AG04450 (cell line): ENCODE data around the gene CRCP. TPM values are rescaled to one million over a fixed set of nuclear protein-coding genes. Genes with fewer than 3 reads are reported as not detected.

Experiments
- CTCF ChIA-PET: fragments of 300-600, 350-600 bp; formaldehyde crosslinking; extraction: SDS; loops from one replicate; lab custom pipeline; 2022; ENCODE audit warnings: antibody characterized with exemption, inconsistent platforms; lab: Charles Lee
- POLR2A ChIA-PET: fragments of 350-600 bp; formaldehyde crosslinking; extraction: SDS; loops from one replicate; lab custom pipeline; 2021; ENCODE audit warnings: antibody characterized with exemption, inconsistent platforms; lab: Yijun Ruan, JAX
- DNase-seq: peaks from one replicate; pipeline ENCODE4 v3.0.0-alpha.2; 2011; ENCODE audit warnings: low read depth, low spot score
- H3K27ac ChIP-seq: one replicate; pipeline ENCODE4 v1.5.1; 2012; ENCODE audit warnings: low read depth, low read length, control low read depth
- H3K27me3 ChIP-seq: one replicate; pipeline ENCODE4 v1.6.0; 2012; ENCODE audit warnings: low read length; ENCODE audit not compliant: control insufficient read depth, insufficient read depth
- H3K4me3 ChIP-seq: 2 replicates; pipeline ENCODE4 v1.5.1; 2011; ENCODE audit warnings: mild to moderate bottlenecking, low read depth, low read length, control low read depth
- H3K9me3 ChIP-seq: 2 replicates; pipeline ENCODE4 v1.5.1; 2012; ENCODE audit warnings: low read length; ENCODE audit not compliant: control insufficient read depth, insufficient read depth
- polyA plus RNA-seq: library from polyadenylated mRNA; depleted of rRNA; stranded (reverse); fragments of >200 nt; gene quantifications from 2 replicates; pipeline ENCODE4 v1.2.3, GENCODE V29; 2011
- TF ChIP-seq, protein P1 (sequence below): IDR thresholded peaks from 2 replicates; pipeline ENCODE4 v1.5.1; 2011; ENCODE audit warnings: low read depth, low read length, control low read depth, inconsistent platforms

CRCP gene
- polyA plus RNA-seq, 1 experiment = 28.5 TPM

DNA sequence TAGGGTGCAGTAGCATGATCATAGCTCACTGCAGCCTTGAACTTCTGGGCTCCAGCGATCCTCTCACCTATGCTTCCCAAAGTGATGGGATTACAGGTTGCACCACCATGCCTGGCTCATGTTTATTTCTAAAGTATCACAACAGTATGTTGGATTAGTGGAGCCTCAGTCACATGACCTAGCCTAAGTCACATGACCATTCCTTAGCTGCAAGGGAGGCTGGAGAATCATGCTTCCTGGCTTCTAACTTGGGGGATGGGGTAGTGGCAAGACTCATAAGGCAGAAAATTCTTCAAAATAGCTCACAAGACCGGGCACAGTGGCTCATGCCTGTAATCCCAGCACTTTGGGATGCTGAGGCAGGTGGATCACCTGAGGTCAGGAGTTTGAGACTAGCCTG is 63.6 kb downstream of the CRCP start:
- POLR2A ChIA-PET = no interaction called here
- H3K27me3 ChIP-seq = no peaks in the 10 kb centered on the region
- CTCF ChIA-PET = interaction anchor here (0.7 kb wide), 1 partner anchor 234 kb away, joined by 6 read pairs; no protein-coding TSS in a partner anchor
- no peak overlapping the region for H3K27ac ChIP-seq
- DNase-seq = no peak
- TF ChIP-seq, protein P1, sequence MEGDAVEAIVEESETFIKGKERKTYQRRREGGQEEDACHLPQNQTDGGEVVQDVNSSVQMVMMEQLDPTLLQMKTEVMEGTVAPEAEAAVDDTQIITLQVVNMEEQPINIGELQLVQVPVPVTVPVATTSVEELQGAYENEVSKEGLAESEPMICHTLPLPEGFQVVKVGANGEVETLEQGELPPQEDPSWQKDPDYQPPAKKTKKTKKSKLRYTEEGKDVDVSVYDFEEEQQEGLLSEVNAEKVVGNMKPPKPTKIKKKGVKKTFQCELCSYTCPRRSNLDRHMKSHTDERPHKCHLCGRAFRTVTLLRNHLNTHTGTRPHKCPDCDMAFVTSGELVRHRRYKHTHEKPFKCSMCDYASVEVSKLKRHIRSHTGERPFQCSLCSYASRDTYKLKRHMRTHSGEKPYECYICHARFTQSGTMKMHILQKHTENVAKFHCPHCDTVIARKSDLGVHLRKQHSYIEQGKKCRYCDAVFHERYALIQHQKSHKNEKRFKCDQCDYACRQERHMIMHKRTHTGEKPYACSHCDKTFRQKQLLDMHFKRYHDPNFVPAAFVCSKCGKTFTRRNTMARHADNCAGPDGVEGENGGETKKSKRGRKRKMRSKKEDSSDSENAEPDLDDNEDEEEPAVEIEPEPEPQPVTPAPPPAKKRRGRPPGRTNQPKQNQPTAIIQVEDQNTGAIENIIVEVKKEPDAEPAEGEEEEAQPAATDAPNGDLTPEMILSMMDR = no peak
- no peaks in the 10 kb centered on the region; the same call in 1 of the 2 replicates for H3K9me3 ChIP-seq
- no peak overlapping the region for H3K4me3 ChIP-seq

DNA sequence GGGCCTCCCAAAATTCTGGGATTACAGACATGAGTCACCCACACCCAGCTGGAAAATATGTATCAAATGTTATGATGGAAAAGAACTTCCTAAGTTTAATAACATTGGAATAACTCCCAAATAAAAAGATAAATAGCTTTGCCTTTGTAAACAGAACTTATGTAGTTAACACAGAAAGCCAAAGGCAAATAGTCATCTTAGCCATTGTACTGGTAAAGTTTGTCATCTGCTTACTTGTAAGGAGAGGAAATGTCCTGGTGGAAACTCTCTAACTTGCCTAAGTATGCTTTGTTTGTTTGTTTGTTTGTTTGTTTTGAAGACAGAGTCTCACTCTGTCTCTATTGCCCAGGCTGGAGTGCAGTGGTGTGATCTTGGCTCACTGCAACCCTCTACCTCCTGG is 66.7 kb downstream of the CRCP start:
- POLR2A ChIA-PET = interaction anchor here (2.1 kb wide), 1 partner anchor 13 kb away, joined by 6 read pairs; no protein-coding TSS in a partner anchor
- TF ChIP-seq, protein P1 = no peak
- CTCF ChIA-PET = interaction anchor here (0.8 kb wide), 1 partner anchor 41 kb away, joined by 3 read pairs; no protein-coding TSS in a partner anchor

DNA sequence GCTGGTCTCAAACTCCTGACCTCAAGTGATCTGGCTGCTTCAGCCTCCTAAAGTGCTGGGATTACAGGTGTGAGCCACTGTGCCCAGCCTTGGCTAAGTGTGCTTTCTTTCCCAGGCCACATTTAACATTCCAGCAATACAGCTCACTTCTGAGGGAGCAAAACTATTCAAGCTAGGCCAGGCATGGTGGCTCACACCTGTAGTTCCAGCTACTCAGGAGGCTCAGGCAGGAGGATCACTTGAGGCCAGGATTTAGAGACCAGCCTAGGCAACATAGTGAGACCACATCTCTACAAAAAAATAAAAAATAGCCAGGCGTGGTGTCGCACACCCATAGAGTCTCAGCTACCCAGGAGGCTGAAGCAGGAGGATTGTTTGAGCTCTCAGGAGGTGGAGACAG is 67.2 kb downstream of the CRCP start:
- no peak overlapping the region for H3K4me3 ChIP-seq
- peaks cover 10% of the 10 kb centered on the region for H3K9me3 ChIP-seq
- no peaks in the 10 kb centered on the region for H3K27me3 ChIP-seq
- ChIA-PET POLR2A (interaction anchor here (2.1 kb wide), 1 partner anchor 14 kb away, joined by 6 read pairs; no protein-coding TSS in a partner anchor), CTCF (interaction anchor here (0.8 kb wide), 1 partner anchor 41 kb away, joined by 3 read pairs; no protein-coding TSS in a partner anchor)
- TF ChIP-seq, protein P1 = no peak
- no peak overlapping the region for H3K27ac ChIP-seq
- no peak for DNase-seq

More for the DNA sequence above, 66.7 kb downstream of the CRCP start:
- Histone ChIP-seq H3K4me3 (no peak overlapping the region), H3K27me3 (no peaks in the 10 kb centered on the region), H3K27ac (no peak overlapping the region), H3K9me3 (peaks cover 10% of the 10 kb centered on the region)
- no peak for DNase-seq

DNA sequence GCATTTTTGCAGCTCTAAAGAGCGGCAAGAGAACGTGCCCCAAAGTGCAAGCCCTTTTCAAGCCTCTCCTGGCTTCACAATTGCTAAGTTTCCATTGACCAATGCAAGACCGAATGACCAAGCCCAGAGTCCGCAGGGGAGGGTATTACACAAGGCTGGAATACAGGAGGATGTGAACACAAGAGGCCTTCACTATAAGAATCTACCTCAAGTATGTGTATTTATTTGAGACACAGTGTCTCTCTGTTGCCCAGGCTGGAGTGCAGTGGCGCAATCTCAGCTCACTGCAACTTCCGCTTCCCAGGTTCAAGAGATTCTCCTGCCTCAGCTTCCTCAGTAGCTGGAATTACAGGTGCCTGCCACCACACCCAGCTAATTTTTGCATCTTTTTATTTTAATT is 68.3 kb downstream of the CRCP start:
- Histone ChIP-seq H3K27ac (no peak overlapping the region), H3K4me3 (no peak overlapping the region), H3K9me3 (peaks cover 10% of the 10 kb centered on the region), H3K27me3 (no peaks in the 10 kb centered on the region)
- ChIA-PET CTCF (no interaction called here), POLR2A (interaction anchor here (2.1 kb wide), 1 partner anchor 15 kb away, joined by 6 read pairs; no protein-coding TSS in a partner anchor)
- DNase-seq = no peak
- TF ChIP-seq, protein P1 = no peak

DNA sequence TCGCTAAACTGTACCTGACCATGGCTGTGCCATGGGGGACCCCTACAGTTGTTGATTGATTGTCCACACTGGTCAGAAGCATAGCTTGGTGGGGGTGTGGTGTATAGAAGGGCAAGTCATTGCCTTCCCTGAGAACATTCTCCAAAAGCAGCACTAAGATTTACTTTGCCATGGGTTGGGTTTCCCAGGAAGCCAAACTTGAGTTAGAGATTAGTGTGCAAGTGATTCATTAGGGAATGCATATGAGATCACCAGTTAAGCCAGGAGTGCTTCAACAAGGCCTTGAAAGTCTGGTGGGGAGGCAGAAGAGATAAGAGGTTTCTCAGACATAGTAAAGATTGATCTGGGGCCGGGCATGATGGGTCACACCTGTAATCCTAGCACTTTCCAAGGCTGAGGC is 69.1 kb downstream of the CRCP start:
- Histone ChIP-seq H3K9me3 (peaks cover 10% of the 10 kb centered on the region), H3K27me3 (no peaks in the 10 kb centered on the region), H3K27ac (peak overlapping the region; percentile 57), H3K4me3 (no peak overlapping the region)
- TF ChIP-seq, protein P1 = no peak
- peak; percentile 76 for DNase-seq
- CTCF ChIA-PET = no interaction called here
- POLR2A ChIA-PET = interaction anchor here (2.1 kb wide), 1 partner anchor 16 kb away, joined by 6 read pairs; no protein-coding TSS in a partner anchor
